Measurements from ENCODE around the gene TMEM178B. TPM values are rescaled to one million over a fixed set of nuclear protein-coding genes. Genes with fewer than 3 reads are reported as not detected.
A peak's percentile ranks its signal among the peaks of the same experiment; 100 is the strongest.
"Not testable (repeated sequence)": the region's sequence is repeated elsewhere in the genome, so short reads cannot be mapped to it uniquely, and the experiment has no call there.

Gene TMEM178B
- total and polyA plus RNA-seq, 2 experiments from 2014 or later, result 0.39 to 0.46 TPM

- H3K9me3 ChIP-seq (ENCODE audit: low read depth), result no peaks in the 10 kb centered on the region
- H3K4me3 ChIP-seq, result no peak overlapping the region
- no peak for DNase-seq (ENCODE audit: low read depth in 1 of 2, low spot score in 1 of 2)
- no peak overlapping the region for H3K27ac ChIP-seq
- H3K27me3 ChIP-seq, result no peaks in the 10 kb centered on the region
- TF ChIP-seq CTCF (IDR thresholded peaks at IDR 0.05; ENCODE audit: low read depth, low read length), result no peak
- H3K4me1 ChIP-seq (ENCODE audit: low read depth), result no peaks in the 10 kb centered on the region
- H3K36me3 ChIP-seq, result no peaks in the 10 kb centered on the region
These were observed 308.0 kb downstream of the TMEM178B start for GRCh38 chr7:141381794-141382427.

GRCh38 chr7:141383356-141383755 is 309.5 kb downstream of the TMEM178B start:
- H3K4me1 ChIP-seq (ENCODE audit: low read depth); H3K27me3 ChIP-seq; DNase-seq (ENCODE audit: low read depth in 1 of 2, low spot score in 1 of 2); H3K27ac ChIP-seq; H3K4me3 ChIP-seq; H3K36me3 ChIP-seq; H3K9me3 ChIP-seq (ENCODE audit: low read depth): not testable (repeated sequence)

GRCh38 chr7:141386881-141387280 is 313.0 kb downstream of the TMEM178B start:
- no peak for DNase-seq (ENCODE audit: low read depth in 1 of 2, low spot score in 1 of 2)
- H3K27me3 ChIP-seq, result no peaks in the 10 kb centered on the region

GRCh38 chr7:141387521-141388217 is 313.8 kb downstream of the TMEM178B start:
- Histone ChIP-seq H3K4me1 (ENCODE audit: low read depth) (peaks cover 22% of the 10 kb centered on the region), H3K4me3 (no peak overlapping the region), H3K9me3 (ENCODE audit: low read depth) (no peaks in the 10 kb centered on the region), H3K36me3 (no peaks in the 10 kb centered on the region), H3K27me3 (no peaks in the 10 kb centered on the region), H3K27ac (no peak overlapping the region)
- TF ChIP-seq CTCF (IDR thresholded peaks at IDR 0.05; ENCODE audit: low read depth, low read length), result no peak
- no peak for DNase-seq (ENCODE audit: low read depth in 1 of 2, low spot score in 1 of 2)

More at GRCh38 chr7:141386881-141387280, 313.0 kb downstream of the TMEM178B start:
- H3K4me1 ChIP-seq (ENCODE audit: low read depth), result peaks cover 22% of the 10 kb centered on the region
- TF ChIP-seq CTCF (IDR thresholded peaks at IDR 0.05; ENCODE audit: low read depth, low read length), result no peak
- no peak overlapping the region for H3K4me3 ChIP-seq
- no peak overlapping the region for H3K27ac ChIP-seq
- H3K9me3 ChIP-seq (ENCODE audit: low read depth), result no peaks in the 10 kb centered on the region
- H3K36me3 ChIP-seq, result no peaks in the 10 kb centered on the region

- Histone ChIP-seq H3K36me3 (no peaks in the 10 kb centered on the region), H3K27me3 (no peaks in the 10 kb centered on the region), H3K9me3 (ENCODE audit: low read depth) (no peaks in the 10 kb centered on the region), H3K4me1 (ENCODE audit: low read depth) (peaks cover 22% of the 10 kb centered on the region), H3K27ac (peak overlapping the region; percentile 3), H3K4me3 (no peak overlapping the region)
- peak in 1 of 2 donors; percentile 66 for DNase-seq (ENCODE audit: low read depth in 1 of 2, low spot score in 1 of 2)
- no peak for TF ChIP-seq CTCF (IDR thresholded peaks at IDR 0.05; ENCODE audit: low read depth, low read length)
These were observed 315.4 kb downstream of the TMEM178B start for GRCh38 chr7:141389140-141389796.

GRCh38 chr7:141390339-141390738 is 316.5 kb downstream of the TMEM178B start:
- DNase-seq (ENCODE audit: low read depth in 1 of 2, low spot score in 1 of 2), result no peak
- Histone ChIP-seq H3K27ac (peak overlapping the region; percentile 3), H3K9me3 (ENCODE audit: low read depth) (no peaks in the 10 kb centered on the region), H3K36me3 (no peaks in the 10 kb centered on the region), H3K27me3 (no peaks in the 10 kb centered on the region), H3K4me1 (ENCODE audit: low read depth) (peaks cover 22% of the 10 kb centered on the region), H3K4me3 (no peak overlapping the region)
- no peak for TF ChIP-seq CTCF (IDR thresholded peaks at IDR 0.05; ENCODE audit: low read depth, low read length)

Data from cardiac muscle cell (in vitro differentiated cells and primary cell).